B cell (primary cell): ENCODE results near the gene CPLX3. TPM values are rescaled to one million over a fixed set of nuclear protein-coding genes. Genes with fewer than 3 reads are reported as not detected.

Experiments
- ATAC-seq: fragments of 200-7000 bp; cut with Tn5 transposase; one replicate; pipeline ENCODE4 v1.10.0; 2021; ENCODE audit warnings: low read depth, mild to moderate bottlenecking, moderate number of reproducible peaks, moderate library complexity
- CTCF ChIA-PET: fragments of 350-600 bp; sonication (Branson Sonifier 250); formaldehyde crosslinking; loops from one replicate; lab custom pipeline; 2021; ENCODE audit warnings: antibody characterized with exemption, inconsistent platforms; lab: Charles Lee
- POLR2A ChIA-PET: fragments of 350-600 bp; sonication (Branson Sonifier 250); formaldehyde crosslinking; loops from one replicate; lab custom pipeline; 2021; ENCODE audit warnings: antibody characterized with exemption; lab: Charles Lee
- DNase-seq: peaks from one replicate; pipeline ENCODE4 v3.0.0; 2013
- H2AFZ ChIP-seq: 2 replicates; pipeline ENCODE4 v1.6.1; 2012; ENCODE audit warnings: mild to moderate bottlenecking, low read depth, low read length; ENCODE audit not compliant: insufficient read depth, poor library complexity, severe bottlenecking
- H3K27ac ChIP-seq, 2 donors: 1 replicate in 1 of 2; 2 replicates in 1 of 2; pipeline ENCODE4 v1.5.1; 2012 to 2013; ENCODE audit warnings: low read length in 2 of 2, mild to moderate bottlenecking in 2 of 2, moderate library complexity in 1 of 2
- H3K27me3 ChIP-seq, 4 experiments: fragments of 200-600 bp in 1 of 4; sonication (generic) in 1 of 4; replicated peaks in 1 of 4; 1 replicate in 2 of 4; 2 replicates in 2 of 4; pipeline versions ENCODE4 v1.6.1 to v1.7.0; 2013 to 2016; ENCODE audit warnings: low read length in 3 of 4, mild to moderate bottlenecking in 2 of 4, mixed read lengths in 1 of 4, moderate library complexity in 1 of 4; ENCODE audit not compliant: insufficient read depth in 4 of 4, control insufficient read depth in 3 of 4; ENCODE audit errors: control extremely low read depth in 1 of 4
- H3K36me3 ChIP-seq, 2 experiments: replicated peaks in 1 of 2; 1 replicate in 1 of 2; 2 replicates in 1 of 2; pipeline versions ENCODE4 v1.6.1 to v1.7.1; 2013; ENCODE audit warnings: low read length in 1 of 2; ENCODE audit not compliant: insufficient read depth in 2 of 2, control insufficient read depth in 1 of 2; ENCODE audit errors: control extremely low read depth in 1 of 2, extremely low read depth in 1 of 2
- H3K4me1 ChIP-seq, 2 donors: fragments of 200-600 bp in 1 of 2; sonication (generic) in 1 of 2; 1 replicate in 1 of 2; 2 replicates in 1 of 2; pipeline versions ENCODE4 v1.5.1 to v1.6.1; 2013 to 2017; ENCODE audit warnings: low read length in 2 of 2; ENCODE audit not compliant: control insufficient read depth in 2 of 2, insufficient read depth in 2 of 2
- H3K4me2 ChIP-seq: replicated peaks from 2 replicates; pipeline ENCODE3; 2012; ENCODE audit warnings: mild to moderate bottlenecking, low read depth, low read length; ENCODE audit not compliant: poor library complexity, severe bottlenecking
- H3K4me3 ChIP-seq, 5 experiments: fragments of 200-600 bp in 1 of 5; sonication (generic) in 1 of 5; 1 replicate in 3 of 5; 2 replicates in 2 of 5; pipeline versions ENCODE4 v1.5.1 to v1.7.0; 2011 to 2016; ENCODE audit warnings: low read length in 4 of 5, mild to moderate bottlenecking in 4 of 5, low read depth in 2 of 5, control low read depth in 1 of 5, moderate library complexity in 1 of 5; ENCODE audit not compliant: insufficient read depth in 1 of 5; ENCODE audit errors: control extremely low read depth in 1 of 5, extremely low read depth in 1 of 5
- H3K79me2 ChIP-seq: fragments of 200-600 bp; sonication (generic); one replicate; pipeline ENCODE4 v1.6.0; 2016; ENCODE audit warnings: low read length; ENCODE audit not compliant: control insufficient read depth, insufficient read depth
- H3K9ac ChIP-seq: fragments of 200-600 bp; sonication (generic); 2 replicates; pipeline ENCODE4 v1.6.1; 2017; ENCODE audit warnings: mild to moderate bottlenecking, low read length, moderate library complexity
- H3K9me3 ChIP-seq, 3 donors: one replicate each; pipeline versions ENCODE4 v1.6.1 to v1.7.1; 2013; ENCODE audit warnings: low read length in 2 of 3; ENCODE audit not compliant: control insufficient read depth in 2 of 3, insufficient read depth in 1 of 3; ENCODE audit errors: control extremely low read depth in 1 of 3
- H4K20me1 ChIP-seq: 2 replicates; pipeline ENCODE4 v1.6.0; 2012; ENCODE audit warnings: mild to moderate bottlenecking, low read length; ENCODE audit not compliant: insufficient read depth, control insufficient read depth, poor library complexity, severe bottlenecking
- H3K27ac Mint-ChIP-seq: one replicate; pipeline ENCODE4 v1.8.0; 2021; ENCODE audit warnings: mixed read lengths
- H3K27me3 Mint-ChIP-seq: one replicate; pipeline ENCODE4 v1.8.0; 2021; ENCODE audit warnings: mixed read lengths
- H3K4me1 Mint-ChIP-seq: one replicate; pipeline ENCODE4 v1.8.0; 2021; ENCODE audit warnings: mixed read lengths
- H3K4me3 Mint-ChIP-seq: one replicate; pipeline ENCODE4 v1.8.0; 2021; ENCODE audit warnings: mixed read lengths
- H3K9me3 Mint-ChIP-seq: one replicate; pipeline ENCODE4 v1.8.0; 2022; ENCODE audit warnings: mixed read lengths; ENCODE audit not compliant: insufficient read depth
- EZH2 ChIP-seq: IDR thresholded peaks from 2 replicates; pipeline ENCODE4 v1.6.1; 2012; ENCODE audit warnings: borderline replicate concordance, low read depth, mild to moderate bottlenecking, moderate library complexity, low read length; ENCODE audit not compliant: insufficient read depth, poor library complexity, severe bottlenecking
- WGBS: methylation state at CpG from one replicate; pipeline ENCODE4 v1.1.5; 2013; ENCODE audit warnings: missing lambda C conversion rate; ENCODE audit not compliant: insufficient coverage; 5-methylcytosine and 5-hydroxymethylcytosine counted together
- intact Hi-C: fragments of 100-400 bp; cut with micrococcal nuclease; formaldehyde crosslinking; loops from one replicate; pipeline ENCODE4 v1.10.0; 2022
- polyA plus RNA-seq: library from polyadenylated mRNA; depleted of rRNA; stranded (reverse); fragments of >200 nt; gene quantifications from 2 replicates; pipeline ENCODE4 v1.2.3, GENCODE V29; 2012
- total RNA-seq, 2 donors: library from RNA; stranded (reverse); fragments of 120-200 nt in 1 of 2; gene quantifications; 1 replicate in 1 of 2; 2 replicates in 1 of 2; pipeline versions ENCODE4 v1.2.3 to v1.2.4, GENCODE V29; 2013 to 2022
- TF ChIP-seq, protein P1 (sequence below): fragments of 200-600 bp; IDR thresholded peaks from one replicate; pipeline ENCODE4 v1.8.0; 2022; ENCODE audit warnings: antibody characterized with exemption, mild to moderate bottlenecking

CPLX3 gene
- total and polyA plus RNA-seq, 2 donors (not counting 1 experiment from before 2014, with no cell fraction given), result 0.60 TPM; not detected in 1

DNA sequence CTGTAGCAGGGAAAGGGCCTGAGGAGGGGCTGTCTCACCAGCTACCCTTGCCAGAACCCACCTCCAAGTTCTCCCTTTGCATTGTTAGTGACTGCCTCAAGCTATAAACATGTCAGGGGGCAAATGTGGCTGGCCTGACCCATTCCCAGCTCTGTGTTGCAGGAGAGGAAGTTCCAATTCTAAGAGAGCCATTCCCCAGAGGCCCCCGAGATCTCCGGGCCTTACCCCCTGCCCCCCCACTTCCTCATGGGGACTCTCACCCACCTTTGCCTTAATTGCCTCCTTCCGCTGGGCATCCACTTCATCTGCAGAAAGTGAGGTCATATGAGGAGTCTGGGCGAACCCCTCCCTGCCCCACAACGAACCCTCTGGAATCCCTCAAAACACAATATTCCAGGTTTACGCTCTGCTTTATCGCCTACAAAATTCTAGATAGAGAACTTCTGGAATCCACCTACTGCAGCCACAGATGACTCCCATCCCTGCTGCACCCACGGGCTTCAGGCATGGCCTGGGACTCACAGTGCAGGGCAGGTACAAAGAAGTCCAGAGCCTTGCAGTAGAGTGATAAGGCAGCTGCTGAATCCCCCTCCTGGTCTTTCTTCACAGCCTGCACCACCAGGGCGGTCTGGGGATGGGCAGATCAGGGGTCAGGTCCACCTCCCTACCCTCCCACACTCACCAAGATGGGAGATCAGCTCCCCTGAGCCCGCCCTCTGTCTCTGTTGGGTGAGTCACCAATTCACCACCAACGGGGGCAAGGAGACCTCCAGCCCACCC is 12.5 kb downstream of the CPLX3 start:
- ATAC-seq (no peak), DNase-seq (no peak)
- peaks cover 7% of the 10 kb centered on the region for H3K79me2 ChIP-seq
- H3K9me3 ChIP-seq, result no peaks in the 10 kb centered on the region
- CTCF ChIA-PET, result interaction anchor here (0.6 to 10.2 kb wide), 7 partner anchors 10 to 444 kb away, joined by 3 to 98 read pairs (median 3); no protein-coding TSS in a partner anchor
- intact Hi-C loops, result no loop called here
- peaks cover 14 to 21% of the 10 kb centered on the region in 2 donors for H3K4me1 ChIP-seq
- WGBS, result 90% methylated on average over 6 of the region's 11 CpGs
- no peak for TF ChIP-seq EZH2
- TF ChIP-seq, protein P1, sequence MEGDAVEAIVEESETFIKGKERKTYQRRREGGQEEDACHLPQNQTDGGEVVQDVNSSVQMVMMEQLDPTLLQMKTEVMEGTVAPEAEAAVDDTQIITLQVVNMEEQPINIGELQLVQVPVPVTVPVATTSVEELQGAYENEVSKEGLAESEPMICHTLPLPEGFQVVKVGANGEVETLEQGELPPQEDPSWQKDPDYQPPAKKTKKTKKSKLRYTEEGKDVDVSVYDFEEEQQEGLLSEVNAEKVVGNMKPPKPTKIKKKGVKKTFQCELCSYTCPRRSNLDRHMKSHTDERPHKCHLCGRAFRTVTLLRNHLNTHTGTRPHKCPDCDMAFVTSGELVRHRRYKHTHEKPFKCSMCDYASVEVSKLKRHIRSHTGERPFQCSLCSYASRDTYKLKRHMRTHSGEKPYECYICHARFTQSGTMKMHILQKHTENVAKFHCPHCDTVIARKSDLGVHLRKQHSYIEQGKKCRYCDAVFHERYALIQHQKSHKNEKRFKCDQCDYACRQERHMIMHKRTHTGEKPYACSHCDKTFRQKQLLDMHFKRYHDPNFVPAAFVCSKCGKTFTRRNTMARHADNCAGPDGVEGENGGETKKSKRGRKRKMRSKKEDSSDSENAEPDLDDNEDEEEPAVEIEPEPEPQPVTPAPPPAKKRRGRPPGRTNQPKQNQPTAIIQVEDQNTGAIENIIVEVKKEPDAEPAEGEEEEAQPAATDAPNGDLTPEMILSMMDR, result no peak
- no peak overlapping the region for H3K9ac ChIP-seq
- no peaks in the 10 kb centered on the region for H4K20me1 ChIP-seq
- H3K4me2 ChIP-seq, result no peak overlapping the region
- Mint-ChIP-seq H3K27ac (no peak overlapping the region), H3K9me3 (no peaks in the 10 kb centered on the region), H3K4me1 (peaks cover 27% of the 10 kb centered on the region), H3K27me3 (no peaks in the 10 kb centered on the region), H3K4me3 (no peak overlapping the region)
- H2AFZ ChIP-seq, result no peak overlapping the region
- H3K36me3 ChIP-seq, result peaks cover 0 to 6% of the 10 kb centered on the region in 2 experiments
- no peak overlapping the region for H3K27ac ChIP-seq
- POLR2A ChIA-PET, result no interaction called here
- H3K27me3 ChIP-seq, result no peaks in the 10 kb centered on the region
- no peak overlapping the region for H3K4me3 ChIP-seq
